ENCODE measurements around the gene GNAT1.

GNAT1 gene

DNA sequence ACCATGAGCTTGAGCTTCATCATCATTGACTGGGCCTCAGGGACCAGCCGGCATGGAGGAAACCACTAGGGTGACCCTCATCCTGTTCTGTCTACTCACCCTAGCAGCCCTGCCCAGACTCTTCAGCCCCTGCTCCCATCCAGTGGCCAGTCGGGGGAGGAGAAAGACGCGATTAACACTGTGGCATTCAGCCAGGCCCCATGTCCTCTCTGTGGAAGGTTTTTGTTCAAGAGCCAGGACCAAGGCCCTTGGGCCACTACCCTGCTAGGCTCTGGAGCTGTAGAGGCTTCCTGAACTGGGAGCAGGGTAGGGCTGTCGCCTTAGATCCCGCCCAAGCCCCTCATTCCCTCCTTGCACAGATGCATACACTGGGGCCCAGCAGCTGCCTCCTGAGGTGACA is 28.7 kb downstream of the GNAT1 start:
- Mint-ChIP-seq H3K9me3 (no peaks in the 10 kb centered on the region), H3K4me1 (peaks cover 15% of the 10 kb centered on the region), H3K27me3 (ENCODE audit: low read depth) (peaks cover 12% of the 10 kb centered on the region), H3K4me3 (no peak overlapping the region), H3K27ac (no peak overlapping the region), H3K36me3 (ENCODE audit: low read depth) (no peaks in the 10 kb centered on the region)
- TF ChIP-seq, protein P1, sequence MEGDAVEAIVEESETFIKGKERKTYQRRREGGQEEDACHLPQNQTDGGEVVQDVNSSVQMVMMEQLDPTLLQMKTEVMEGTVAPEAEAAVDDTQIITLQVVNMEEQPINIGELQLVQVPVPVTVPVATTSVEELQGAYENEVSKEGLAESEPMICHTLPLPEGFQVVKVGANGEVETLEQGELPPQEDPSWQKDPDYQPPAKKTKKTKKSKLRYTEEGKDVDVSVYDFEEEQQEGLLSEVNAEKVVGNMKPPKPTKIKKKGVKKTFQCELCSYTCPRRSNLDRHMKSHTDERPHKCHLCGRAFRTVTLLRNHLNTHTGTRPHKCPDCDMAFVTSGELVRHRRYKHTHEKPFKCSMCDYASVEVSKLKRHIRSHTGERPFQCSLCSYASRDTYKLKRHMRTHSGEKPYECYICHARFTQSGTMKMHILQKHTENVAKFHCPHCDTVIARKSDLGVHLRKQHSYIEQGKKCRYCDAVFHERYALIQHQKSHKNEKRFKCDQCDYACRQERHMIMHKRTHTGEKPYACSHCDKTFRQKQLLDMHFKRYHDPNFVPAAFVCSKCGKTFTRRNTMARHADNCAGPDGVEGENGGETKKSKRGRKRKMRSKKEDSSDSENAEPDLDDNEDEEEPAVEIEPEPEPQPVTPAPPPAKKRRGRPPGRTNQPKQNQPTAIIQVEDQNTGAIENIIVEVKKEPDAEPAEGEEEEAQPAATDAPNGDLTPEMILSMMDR (IDR thresholded peaks at IDR 0.05; ENCODE audit: unreplicated experiment in 3 of 3): no peak

DNA sequence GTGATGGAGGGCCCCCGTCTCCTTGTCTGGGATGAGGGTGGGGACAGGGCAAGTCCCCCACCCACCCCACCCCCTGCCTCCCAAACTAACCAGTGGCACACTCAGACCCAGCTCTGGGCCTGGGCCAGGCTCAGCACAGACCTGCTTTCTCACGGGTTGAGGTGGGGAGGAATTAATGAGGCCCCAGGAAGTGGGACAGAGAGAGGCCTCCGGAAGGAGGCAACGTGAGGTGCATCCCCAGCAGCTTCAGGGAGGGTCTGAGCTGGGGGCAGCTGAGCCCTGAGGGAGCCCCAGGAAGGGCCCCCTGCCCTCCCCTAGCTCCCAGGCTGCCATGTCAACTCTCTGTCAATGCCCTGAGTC is 29.6 kb downstream of the GNAT1 start:
- Mint-ChIP-seq H3K4me3 (no peak overlapping the region), H3K36me3 (ENCODE audit: low read depth) (no peaks in the 10 kb centered on the region), H3K9me3 (no peaks in the 10 kb centered on the region), H3K27ac (no peak overlapping the region), H3K27me3 (ENCODE audit: low read depth) (peaks cover 16% of the 10 kb centered on the region), H3K4me1 (peaks cover 19% of the 10 kb centered on the region)
- TF ChIP-seq, protein P1 (IDR thresholded peaks at IDR 0.05; ENCODE audit: unreplicated experiment in 3 of 3): no peak

DNA sequence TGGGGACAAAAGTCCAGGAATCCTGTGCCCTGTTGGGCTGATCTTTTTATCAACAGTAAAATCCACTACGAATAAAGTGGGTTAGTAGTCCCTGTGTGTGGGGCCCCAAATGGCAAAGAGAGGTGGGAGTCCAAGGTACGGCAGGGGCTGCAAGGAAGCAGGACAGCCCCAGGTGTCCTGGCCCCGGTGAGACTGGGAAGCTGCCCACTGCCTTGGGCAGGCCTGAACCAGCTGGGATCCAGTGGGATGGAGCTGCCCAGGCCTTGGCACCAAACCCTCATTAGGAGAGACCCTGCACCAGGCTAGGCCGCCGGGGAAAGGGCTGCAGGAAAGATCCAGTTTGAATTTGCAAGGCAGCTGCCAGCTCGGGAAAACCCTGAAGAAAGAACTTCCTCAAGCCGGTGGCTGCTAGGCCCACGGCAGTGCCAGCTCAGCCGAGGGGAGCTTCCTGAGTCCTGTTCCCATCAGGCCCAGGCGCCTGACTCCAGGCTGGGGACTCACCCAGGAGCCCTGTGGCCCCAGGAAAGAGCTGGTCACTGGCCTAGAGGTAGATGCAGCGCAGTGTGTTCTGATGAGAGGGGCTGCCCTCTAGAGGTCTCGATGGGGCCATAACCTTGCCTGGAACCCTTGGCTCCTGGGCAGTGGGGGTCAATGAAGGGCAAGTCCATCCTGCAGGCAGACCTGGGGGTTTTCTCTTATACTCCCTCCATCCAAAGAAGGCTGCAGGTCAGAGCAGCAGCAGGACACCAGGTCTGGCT is 30.2 kb downstream of the GNAT1 start:
- Mint-ChIP-seq H3K27ac (no peak overlapping the region), H3K4me3 (no peak overlapping the region), H3K27me3 (ENCODE audit: low read depth) (peaks cover 16% of the 10 kb centered on the region), H3K9me3 (no peaks in the 10 kb centered on the region), H3K36me3 (ENCODE audit: low read depth) (no peaks in the 10 kb centered on the region), H3K4me1 (peaks cover 22% of the 10 kb centered on the region)
- TF ChIP-seq, protein P1 (IDR thresholded peaks at IDR 0.05; ENCODE audit: unreplicated experiment in 3 of 3): no peak

DNA sequence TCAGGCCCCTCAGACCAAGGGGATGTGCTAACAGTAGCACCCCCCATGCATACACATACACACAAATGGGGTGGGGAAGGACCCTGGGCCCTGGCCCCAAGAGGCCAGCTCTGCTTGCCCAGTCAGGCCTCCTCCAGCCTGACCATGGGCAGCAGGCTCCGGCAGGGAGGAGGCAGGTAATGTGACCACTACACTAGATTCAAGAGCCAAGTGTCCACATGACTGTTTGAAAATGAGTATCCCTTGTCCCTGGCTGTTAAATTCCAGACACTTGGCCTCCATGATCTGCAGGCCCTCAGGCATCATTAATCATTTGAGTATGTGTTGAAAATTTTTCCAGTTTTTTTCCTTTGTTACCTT is 30.7 kb downstream of the GNAT1 start:
- Mint-ChIP-seq H3K36me3 (ENCODE audit: low read depth) (no peaks in the 10 kb centered on the region), H3K4me1 (peaks cover 26% of the 10 kb centered on the region), H3K4me3 (no peak overlapping the region), H3K9me3 (no peaks in the 10 kb centered on the region), H3K27ac (no peak overlapping the region), H3K27me3 (ENCODE audit: low read depth) (peaks cover 16% of the 10 kb centered on the region)
- TF ChIP-seq, protein P1 (IDR thresholded peaks at IDR 0.05; ENCODE audit: unreplicated experiment in 3 of 3): no peak

DNA sequence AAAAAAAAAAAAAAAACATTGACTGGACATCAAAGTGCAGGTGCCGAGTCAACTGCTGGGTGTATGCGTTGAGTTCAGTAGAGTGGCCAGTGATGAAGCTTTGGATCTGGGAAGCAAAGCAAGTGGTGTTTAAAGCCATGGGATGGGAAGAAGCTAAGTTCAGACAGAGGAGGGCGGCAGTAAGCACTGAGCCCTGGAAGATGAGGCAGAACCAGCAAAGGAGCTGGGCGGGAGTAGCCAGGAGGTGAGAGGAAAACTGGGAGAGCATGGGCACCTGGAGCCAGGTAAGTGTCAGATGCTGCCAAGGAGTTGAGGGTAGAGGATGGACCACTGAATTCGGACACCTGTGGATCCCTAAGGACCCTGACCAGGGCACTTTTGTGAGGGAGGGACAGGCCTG is 33.2 kb downstream of the GNAT1 start:
- Mint-ChIP-seq H3K4me3 (peak overlapping the region; percentile 5 to 54 (median 8)), H3K4me1 (peaks cover 38% of the 10 kb centered on the region), H3K9me3 (no peaks in the 10 kb centered on the region), H3K36me3 (ENCODE audit: low read depth) (no peaks in the 10 kb centered on the region), H3K27ac (no peak overlapping the region), H3K27me3 (ENCODE audit: low read depth) (peaks cover 11% of the 10 kb centered on the region)
- TF ChIP-seq, protein P1 (IDR thresholded peaks at IDR 0.05; ENCODE audit: unreplicated experiment in 3 of 3): no peak

DNA sequence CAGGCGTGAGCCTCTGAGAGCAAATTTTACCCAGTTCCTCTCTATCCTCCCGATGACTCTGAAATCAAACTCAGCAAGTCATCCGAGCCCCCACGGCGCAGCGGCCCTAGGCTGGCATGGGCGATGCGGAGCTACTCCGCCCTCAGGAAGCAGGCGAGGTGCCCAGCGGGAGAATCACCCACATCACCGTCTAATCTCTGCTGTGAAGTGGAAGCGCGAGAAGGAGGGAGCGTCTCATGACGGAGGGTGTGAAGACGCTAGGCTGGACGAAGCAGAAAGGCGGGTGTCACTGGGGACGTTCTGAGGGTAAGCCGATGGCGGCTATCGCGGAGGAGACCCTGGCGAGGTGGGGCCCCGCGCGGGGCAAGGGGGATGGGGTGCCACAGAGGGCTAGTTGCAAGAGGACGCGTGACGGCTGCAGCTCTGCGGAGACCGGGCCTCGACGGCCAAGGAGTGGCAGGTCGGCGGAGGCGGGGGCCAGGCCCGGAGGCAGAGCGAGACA is 35.5 kb downstream of the GNAT1 start:
- H3K4me3 Mint-ChIP-seq: peak overlapping the region; percentile 91 to 95 (median 91)
- H3K36me3 Mint-ChIP-seq (ENCODE audit: low read depth): no peaks in the 10 kb centered on the region
- no peaks in the 10 kb centered on the region for H3K9me3 Mint-ChIP-seq
- peaks cover 29% of the 10 kb centered on the region for H3K4me1 Mint-ChIP-seq
- H3K27ac Mint-ChIP-seq: peak overlapping the region; percentile 65 to 98 (median 92)
- TF ChIP-seq, protein P1 (IDR thresholded peaks at IDR 0.05; ENCODE audit: unreplicated experiment in 3 of 3): no peak
- peaks cover 11% of the 10 kb centered on the region for H3K27me3 Mint-ChIP-seq (ENCODE audit: low read depth)
